Measurements from ENCODE around the gene HUWE1.
"Not testable (repeated sequence)": the region's sequence is repeated elsewhere in the genome, so short reads cannot be mapped to it uniquely, and the experiment has no call there.

HUWE1 gene, protein sequence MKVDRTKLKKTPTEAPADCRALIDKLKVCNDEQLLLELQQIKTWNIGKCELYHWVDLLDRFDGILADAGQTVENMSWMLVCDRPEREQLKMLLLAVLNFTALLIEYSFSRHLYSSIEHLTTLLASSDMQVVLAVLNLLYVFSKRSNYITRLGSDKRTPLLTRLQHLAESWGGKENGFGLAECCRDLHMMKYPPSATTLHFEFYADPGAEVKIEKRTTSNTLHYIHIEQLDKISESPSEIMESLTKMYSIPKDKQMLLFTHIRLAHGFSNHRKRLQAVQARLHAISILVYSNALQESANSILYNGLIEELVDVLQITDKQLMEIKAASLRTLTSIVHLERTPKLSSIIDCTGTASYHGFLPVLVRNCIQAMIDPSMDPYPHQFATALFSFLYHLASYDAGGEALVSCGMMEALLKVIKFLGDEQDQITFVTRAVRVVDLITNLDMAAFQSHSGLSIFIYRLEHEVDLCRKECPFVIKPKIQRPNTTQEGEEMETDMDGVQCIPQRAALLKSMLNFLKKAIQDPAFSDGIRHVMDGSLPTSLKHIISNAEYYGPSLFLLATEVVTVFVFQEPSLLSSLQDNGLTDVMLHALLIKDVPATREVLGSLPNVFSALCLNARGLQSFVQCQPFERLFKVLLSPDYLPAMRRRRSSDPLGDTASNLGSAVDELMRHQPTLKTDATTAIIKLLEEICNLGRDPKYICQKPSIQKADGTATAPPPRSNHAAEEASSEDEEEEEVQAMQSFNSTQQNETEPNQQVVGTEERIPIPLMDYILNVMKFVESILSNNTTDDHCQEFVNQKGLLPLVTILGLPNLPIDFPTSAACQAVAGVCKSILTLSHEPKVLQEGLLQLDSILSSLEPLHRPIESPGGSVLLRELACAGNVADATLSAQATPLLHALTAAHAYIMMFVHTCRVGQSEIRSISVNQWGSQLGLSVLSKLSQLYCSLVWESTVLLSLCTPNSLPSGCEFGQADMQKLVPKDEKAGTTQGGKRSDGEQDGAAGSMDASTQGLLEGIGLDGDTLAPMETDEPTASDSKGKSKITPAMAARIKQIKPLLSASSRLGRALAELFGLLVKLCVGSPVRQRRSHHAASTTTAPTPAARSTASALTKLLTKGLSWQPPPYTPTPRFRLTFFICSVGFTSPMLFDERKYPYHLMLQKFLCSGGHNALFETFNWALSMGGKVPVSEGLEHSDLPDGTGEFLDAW (N-terminal part only)

DNA sequence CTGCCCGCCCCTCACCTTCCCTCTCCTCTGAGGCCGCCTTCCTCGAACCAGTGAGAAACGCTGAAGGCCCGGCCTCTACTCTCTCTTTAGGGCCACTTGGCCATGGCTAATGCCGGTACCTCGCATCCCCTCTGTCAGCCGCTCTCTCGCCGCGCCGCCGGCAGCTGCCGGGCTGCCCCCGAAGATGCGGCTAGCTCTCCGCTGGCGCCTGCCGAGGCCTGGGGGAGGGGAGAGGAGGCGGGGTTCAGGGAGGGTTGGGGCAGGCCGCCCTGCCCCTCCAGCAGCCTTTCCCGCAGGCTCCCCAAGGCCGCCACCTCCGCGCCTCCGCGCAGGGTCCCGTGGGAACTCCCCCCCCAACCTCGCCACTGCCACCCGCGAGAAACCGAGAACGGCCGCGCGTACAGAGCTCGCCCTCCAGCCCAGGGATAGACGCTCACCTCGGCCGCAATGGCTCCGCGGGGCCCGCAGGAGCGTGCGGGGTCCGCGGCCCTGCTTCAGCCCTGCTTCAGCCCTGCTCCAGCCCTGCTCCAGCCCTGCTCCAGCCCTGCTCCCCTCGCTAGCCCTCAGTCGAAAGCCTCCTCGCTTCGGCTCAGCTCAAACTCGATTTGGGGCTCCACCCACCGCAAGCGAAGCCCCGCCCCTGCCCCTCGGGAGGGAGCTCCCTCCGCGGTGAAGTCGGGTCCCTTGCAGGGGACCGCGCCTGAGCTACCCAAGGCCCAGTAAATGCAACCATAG lies at the start of gene HUWE1:
TSS of gene HUWE1 (minus strand) at position 569 of the 735 bp plus-strand sequence. CDS start 32,612 bp downstream, outside the sequence.
- DNase-seq: peak; percentile 55

DNA sequence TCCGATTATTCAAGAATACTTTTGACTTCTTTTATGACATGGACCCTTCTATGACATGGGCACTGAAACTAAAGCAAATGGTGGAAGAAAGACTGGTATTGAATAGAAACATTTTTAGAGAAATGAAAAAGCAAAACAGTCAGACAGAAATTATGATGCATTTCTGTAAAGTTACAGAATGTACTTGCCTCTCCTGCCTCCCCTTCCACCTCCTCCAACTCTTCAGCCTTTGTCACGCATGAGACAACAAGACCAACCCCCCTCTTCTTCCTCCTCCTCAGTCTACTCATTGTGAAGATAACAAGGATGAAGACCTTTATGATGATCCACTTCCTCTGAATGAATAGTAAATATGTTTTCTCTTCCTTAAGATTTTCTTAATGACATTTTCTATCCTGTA lies 46.3 kb upstream of the HUWE1 start:
- DNase-seq: no peak

DNA sequence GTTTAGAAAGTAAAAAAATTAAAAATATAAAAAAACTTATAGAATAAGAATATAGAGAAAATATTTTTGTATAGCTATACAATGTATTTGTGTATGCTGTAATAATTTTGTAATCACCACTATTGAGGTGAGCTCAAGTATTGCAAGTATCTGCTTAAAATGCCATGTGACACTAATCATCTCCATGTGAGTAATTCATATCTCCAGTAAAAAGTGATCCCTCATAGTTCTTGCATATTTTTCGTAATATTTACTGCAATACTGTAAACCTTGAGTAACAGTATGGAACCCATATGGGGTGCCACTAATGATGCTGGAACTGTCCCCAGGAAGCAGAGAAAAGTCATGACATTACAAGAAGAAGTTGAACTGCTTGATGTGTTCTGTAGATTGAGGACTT lies 43.2 kb upstream of the HUWE1 start:
- DNase-seq: no peak

DNA sequence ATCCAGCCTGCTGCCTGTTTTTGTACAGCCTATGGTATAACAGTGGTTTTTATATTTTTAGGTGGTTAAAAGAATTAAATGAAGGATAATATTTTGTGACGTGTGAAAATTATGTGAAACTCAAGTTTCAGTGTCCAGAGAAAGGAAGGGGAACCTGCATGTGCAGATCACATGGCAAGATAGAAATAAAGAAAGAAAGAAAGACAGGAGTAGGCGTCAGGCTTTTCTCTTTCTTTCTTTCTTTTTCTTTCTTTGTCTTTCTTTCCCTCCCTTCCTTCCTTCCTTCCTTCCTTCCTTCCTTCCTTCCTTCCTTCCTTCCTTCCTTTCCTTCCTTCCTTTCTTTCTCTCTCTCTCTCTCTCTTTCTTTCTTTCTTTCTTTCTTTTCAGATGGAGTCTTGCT lies 42.0 kb upstream of the HUWE1 start:
- no peak for DNase-seq

DNA sequence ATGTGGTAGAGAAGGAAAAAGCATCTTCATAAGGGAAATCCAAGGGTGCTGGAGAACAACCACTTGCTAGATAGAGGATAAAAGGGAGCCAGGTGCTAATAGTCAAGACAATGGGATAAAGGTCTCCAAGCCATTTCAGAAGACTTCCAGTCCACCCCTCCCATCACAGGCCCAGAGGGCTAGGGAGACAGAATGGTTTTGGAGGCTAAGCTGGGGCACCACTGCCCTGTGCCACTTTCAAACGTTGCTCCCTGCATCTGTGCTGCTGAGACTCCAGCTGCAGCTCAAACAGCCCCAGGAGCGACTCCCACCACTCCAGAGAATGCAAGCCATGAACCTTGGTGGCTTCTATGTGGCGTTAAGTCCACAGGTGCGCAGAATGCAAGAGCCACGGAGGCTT lies 38.4 kb upstream of the HUWE1 start:
- DNase-seq: no peak

DNA sequence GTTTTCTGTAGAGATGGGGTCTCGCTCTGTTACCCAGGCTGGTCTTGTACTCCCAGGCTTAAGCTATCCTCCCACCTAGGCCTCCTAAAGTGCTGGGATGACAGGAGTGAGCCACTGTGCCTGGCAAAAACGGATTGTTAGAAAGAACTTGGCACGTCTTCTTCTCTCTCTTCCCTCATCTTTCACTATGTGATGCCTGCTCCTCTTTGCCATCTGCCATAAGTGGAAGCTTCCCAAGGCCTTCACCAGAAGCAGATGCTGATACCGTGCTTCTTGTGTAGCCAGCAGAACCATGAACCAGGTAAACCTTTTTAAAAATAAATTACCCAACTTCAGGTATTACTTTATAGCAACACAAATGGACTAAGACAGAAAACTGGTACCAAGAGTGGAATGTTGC lies 36.9 kb upstream of the HUWE1 start:
- no peak for DNase-seq

DNA sequence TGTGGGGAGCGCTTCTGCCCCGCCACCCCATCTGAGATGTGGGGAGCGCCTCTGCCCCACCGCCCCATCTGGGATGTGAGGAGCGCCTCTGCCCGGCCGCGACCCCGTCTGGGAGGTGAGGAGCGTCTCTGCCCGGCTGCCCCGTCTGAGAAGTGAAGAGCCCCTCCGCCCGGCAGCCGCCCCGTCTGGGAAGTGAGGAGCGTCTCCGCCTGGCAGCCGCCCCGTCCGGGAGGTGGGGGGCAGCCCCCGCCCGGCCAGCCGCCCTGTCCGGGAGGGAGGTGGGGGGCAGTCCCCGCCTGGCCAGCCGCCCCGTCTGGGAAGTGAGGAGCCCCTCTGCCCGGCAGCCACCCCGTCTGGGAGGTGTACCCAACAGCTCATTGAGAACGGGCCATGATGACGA lies 35.1 kb upstream of the HUWE1 start:
- DNase-seq: not testable (repeated sequence)

DNA sequence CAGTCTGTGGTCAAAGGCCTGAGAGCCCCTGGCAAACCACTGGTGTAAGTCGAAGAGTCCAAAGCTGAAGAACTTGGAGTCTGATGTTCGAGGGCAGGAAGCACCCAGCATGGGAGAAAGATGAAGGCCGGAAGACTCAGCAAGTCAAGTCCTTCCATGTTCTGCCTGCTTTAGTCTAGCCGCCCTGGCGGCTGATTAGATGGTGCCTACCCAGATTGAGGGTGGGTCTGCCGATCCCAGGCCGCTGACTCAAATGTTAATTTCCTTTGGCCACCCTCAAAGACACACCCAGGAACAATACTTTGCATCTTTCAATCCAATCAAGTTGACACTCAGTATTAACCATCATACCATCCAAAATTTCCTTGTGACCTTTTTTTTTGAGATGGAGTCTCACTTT lies 33.1 kb upstream of the HUWE1 start:
- not testable (repeated sequence) for DNase-seq

DNA sequence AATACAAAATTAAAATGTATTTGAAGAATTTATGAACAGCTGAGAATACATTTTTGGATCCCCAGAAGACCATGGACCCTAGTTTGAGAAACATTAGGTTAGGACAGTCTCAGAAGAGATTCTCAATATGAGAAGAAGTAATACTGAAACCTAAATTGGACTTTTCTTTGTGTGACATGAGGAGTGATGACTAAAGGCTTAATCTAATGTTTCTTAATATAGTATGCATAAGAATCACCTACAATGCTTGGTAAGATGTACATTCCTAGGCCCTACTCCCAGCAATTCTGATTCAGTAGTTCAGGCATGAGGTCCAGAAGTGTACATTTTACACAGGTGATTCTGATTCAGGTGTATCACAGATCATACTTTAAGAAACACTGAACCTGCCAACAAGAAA lies 31.6 kb upstream of the HUWE1 start:
- no peak for DNase-seq

DNA sequence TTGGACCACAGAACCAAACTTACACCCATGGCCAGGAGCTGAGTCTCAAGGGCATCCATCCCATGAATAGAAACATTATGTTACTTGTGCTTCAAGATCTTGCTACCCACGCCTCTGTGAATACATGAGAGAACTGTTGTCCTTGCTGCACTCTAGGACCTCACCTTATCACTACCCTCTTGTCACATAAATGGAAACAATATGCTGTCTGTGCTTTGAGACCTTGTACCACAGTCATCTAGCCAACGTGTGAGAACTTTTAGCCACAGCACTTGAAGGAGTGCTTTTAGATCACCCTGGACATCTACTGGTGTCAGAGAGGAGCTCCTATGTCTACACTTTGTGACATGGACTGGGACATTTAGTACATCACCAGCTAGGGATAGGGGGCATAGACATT lies 30.7 kb upstream of the HUWE1 start:
- no peak for DNase-seq

DNA sequence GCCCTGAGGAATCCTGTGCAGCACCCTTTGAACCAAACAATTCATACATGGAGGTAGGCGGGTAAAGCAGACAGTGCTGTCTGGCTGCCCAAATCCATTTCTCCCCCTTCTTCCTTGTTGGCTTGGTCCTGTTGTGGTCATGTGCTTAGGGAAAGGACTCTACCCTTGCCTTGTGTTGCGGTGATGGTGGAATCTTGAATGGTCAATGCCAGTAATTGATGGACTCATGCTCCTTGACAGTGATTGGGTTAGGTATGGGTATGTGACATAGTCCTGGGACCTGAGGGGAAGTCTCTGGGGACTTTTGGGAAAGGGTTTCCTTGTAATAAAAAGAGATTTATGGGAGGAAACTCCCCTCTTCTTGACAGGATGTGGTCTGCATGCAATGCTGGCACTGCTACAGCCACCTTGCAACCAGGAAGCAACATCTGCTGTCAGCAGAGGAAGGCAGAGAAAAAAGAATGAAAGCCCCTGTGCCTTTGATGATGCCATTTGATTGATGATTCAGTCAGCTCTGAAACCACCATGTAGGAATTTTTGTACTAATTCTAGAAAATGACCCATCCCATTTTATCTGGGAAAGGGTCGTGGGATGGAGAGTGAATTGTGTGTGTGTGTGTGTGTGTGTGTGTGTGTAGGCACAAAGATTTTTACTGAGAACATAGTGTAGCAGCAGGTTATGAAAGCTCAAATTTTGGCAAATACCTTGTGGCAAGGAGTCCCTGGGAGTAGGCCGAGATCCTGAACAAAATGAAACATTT lies 30.0 kb upstream of the HUWE1 start:
- peak; percentile 42 for DNase-seq

DNA sequence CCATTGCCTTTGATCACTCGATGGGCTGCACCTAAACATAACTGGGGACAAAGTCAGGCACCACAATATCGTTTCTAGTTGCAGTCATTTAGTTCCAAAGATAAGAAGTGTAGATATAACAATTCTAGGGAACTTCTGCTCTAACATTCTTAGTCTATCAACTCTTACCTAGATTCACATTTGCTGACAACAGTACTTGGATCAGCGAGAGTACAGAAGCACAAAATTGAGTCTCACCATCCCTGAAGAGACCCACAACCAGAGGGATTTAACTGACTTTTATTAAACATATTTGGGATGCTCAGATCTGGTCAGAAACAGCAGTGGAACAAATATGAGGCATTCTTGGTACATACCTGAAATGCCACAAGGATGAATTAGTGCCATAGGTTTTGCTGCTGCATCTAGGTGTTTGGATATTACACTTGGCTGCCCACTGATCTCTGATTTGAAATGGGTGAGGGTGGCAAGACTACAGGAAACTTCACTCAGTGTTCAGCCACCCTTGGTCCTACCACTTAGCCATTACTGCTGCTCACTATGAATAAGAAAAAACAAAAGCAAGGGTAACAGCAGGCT lies 28.9 kb upstream of the HUWE1 start:
- DNase-seq: peak; percentile 4

DNA sequence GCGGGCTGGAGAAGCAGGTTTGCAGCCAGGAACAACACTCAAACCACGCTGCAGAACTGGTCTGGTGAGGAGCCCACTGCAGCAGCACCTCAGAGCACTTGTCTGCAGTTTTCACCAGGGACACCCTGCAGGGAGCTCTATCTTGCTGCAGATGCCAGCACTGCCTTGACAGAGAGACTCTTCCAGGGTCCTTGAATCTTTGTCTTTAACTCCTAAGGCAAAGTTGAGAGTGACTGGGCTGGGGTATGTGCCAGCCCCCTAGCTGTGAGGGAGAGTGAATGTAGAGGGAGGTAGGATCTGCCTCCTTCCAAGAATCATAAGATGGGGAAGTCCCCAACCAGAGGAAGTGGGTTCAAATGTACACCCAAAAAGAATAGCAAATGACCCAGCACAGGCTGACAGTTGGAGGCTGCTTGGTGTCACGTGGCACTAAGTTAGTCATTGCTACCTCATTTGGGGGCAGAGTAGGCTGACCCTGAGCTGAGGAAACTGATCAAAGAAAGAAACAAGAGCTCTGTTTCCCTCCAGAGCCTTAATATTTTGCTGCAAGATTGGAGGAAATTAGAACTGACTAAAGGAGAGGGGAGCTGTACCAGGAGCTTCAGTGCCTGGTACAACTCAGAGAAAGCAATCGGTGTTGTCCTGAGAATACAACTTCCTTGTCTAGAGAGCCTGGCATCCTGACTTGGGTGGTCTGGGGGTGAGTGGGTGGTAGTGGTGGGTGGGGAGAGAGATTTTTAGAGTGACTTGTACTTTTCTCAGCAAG lies 28.2 kb upstream of the HUWE1 start:
- no peak for DNase-seq

DNA sequence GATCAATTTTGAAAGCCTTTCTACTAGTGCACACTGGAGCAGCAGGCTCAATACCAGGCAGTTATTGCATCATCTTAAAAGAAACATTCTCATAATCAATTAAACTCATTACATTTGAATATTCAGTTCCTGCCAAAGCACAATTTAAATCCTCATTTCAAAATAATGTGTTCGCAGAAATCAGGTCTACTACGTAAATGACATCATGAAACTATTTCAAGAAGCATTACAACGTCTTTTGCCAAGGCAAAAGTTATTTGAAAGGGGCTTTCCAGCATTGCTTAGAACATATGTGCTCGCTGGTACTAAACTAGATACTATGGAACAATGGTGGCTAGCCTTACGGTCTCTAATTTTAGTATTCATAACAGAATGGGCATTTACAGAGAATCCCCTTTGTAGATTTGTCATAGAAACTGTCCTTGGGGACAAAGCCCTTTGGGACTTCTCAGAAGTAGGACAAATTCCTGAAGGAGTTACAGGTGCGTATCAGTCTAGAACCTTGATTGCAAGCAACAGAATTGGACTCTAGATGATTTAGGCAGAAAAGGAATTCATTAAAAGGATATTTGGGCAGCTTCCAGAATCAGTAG lies 27.6 kb upstream of the HUWE1 start:
- peak; percentile 1 for DNase-seq

DNA sequence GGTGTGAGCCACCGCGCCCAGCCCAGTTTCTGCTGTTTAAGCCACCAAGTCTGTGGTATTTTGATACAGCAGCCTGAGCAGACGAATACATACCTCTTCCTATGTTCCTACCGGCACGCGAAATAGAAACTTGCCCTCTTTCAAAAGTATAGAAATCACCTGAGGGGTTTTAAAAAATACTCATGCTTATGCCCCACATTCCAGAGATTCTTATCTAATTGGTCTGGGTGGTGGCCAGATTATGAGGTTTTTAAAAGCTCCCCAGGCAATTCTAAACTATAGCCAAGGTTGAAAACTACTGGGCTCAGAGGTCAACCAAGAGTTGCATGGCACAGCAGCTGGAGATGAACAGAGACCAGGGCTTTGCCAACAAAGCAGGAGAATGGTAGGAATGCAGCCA lies 24.9 kb upstream of the HUWE1 start:
- no peak for DNase-seq

DNA sequence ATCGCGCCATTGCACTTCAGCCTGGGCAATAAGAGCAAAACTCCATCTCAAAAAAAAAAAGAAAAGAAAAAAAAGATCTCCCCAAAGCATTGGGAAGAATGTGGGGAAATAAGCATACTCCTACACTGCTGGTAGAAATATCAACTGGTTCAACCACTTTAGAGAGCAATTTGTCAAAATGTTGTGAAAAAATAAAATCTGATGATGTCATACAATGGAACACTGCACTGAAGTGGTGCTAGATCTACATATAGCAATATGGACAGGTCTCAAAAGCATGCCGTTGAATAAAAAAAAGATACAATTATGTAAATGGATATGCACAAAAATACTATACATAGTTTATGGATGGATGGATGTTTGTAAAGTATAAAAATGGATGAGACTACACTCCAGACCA lies 18.3 kb upstream of the HUWE1 start:
- DNase-seq: no peak

DNA sequence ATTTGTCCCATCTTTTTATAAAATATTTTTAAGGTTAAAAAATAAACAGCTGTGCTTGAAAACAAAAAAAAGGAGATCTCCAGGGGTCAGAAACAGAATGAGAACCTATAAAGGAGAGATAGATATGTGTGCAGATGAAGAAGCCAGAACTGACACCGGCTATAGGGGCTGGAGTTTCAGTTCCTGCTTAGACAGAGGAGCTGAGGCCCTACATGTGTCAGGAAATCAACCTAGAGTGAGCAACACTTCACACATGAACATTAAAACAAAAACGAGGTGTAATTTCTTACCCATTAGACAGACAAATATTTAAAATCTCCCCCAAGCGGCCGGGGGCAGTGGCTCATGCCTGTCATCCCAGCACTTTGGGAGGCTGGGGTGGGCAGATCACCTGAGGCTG lies 17.8 kb upstream of the HUWE1 start:
- no peak for DNase-seq

DNA sequence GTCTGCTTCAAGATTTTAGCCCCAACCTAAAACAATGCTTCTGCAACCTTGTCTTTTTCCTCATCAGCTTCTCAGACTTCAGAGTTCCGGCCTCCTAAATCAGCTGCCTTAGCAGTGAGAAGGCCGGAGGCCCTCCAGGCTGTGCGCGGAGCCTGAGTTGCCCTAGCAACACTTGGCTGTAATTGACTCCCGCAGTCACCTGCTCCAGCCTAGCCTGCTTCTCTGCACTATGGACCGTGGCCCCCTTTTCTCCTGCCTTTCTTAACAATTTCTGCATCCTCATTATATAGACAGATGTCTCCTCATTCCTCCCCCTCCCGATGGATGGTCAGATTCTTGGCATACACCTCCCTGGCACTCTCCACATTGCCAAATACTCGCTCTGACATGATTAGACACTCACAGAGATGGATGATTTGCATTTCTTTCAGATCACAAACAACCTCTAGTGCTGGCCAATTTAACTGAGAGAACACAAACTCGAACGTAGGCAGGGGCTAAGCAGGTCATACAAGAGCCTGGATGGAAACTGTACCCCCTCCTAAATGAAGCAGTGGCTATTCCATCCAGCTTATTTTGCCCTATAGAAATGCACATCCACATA lies 9.5 kb upstream of the HUWE1 start:
- no peak for DNase-seq

DNA sequence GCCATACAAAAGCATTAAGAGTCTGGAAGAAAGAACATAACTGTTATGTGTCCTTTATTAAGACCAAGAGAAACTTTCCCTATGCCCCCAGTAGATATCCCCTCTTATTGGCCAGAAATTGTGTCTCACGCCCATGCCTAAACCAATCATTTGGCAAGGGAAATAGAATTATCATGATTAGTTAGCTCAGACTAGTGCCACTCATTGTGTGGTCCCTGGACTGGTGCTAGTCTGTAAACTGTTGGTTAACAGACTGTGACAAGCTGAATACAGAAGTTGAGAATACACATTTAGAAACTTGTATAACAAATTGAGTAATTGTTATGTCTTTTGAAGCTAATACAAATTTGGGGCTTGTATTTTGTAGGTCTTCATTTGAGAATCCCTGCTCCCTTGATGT lies 8.1 kb upstream of the HUWE1 start:
- no peak for DNase-seq

DNA sequence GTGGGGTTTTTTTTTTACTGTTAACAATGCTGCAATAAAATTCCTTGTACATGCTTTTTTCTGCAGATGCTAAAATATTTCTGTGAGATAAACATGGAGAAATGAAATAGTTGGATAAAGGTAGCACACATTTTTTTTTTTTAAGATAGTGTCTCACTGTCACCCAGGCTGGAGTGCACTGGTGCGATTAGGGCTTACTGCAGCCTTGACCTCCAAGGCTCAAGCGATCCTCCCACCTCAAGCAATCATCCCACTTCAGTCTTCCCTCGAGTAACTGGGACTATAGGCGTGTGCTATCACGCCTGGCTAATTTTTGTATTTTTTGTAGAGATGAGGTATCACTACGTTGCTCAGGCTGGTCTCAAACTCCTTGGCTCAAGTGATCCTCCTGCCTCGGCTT lies 1.8 kb upstream of the HUWE1 start:
- DNase-seq: no peak
